ENCODE measurements around the gene AP1B1. TPM values are rescaled to one million over a fixed set of nuclear protein-coding genes. Genes with fewer than 3 reads are reported as not detected.
"Not testable (repeated sequence)": the region's sequence is repeated elsewhere in the genome, so short reads cannot be mapped to it uniquely, and the experiment has no call there.

Gene AP1B1
- total and polyA plus RNA-seq, 2 experiments from 2014 or later: 67.4 to 68.2 TPM

DNA sequence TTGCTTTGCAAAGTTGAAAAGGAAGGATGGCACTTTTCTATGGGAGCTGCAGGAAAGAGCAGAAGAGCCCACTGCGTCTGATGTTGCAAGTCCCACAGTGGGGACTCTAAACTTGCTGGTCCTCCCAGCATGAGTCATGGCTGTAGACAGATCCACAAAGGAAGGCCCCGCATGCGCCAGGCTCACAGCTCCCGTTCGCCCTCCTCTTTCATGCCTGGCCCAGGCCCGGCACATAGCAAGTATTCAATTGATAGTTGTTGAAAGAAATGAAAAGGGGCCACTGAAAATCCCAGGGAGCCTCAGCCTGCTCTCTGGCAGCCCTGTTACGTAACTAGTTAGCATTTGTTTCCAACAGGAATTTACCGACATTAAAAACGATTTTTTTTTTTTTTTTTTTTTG is 18.9 kb downstream of the AP1B1 start:
- no peaks in the 10 kb centered on the region for H3K36me3 ChIP-seq
- TF ChIP-seq, protein P1, sequence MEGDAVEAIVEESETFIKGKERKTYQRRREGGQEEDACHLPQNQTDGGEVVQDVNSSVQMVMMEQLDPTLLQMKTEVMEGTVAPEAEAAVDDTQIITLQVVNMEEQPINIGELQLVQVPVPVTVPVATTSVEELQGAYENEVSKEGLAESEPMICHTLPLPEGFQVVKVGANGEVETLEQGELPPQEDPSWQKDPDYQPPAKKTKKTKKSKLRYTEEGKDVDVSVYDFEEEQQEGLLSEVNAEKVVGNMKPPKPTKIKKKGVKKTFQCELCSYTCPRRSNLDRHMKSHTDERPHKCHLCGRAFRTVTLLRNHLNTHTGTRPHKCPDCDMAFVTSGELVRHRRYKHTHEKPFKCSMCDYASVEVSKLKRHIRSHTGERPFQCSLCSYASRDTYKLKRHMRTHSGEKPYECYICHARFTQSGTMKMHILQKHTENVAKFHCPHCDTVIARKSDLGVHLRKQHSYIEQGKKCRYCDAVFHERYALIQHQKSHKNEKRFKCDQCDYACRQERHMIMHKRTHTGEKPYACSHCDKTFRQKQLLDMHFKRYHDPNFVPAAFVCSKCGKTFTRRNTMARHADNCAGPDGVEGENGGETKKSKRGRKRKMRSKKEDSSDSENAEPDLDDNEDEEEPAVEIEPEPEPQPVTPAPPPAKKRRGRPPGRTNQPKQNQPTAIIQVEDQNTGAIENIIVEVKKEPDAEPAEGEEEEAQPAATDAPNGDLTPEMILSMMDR (IDR thresholded peaks at IDR 0.05; ENCODE audit: low read depth, low read length): no peak
- H3K9me3 ChIP-seq (ENCODE audit: low read depth): no peaks in the 10 kb centered on the region
- peak in 1 of 2 donors; percentile 81 for DNase-seq (ENCODE audit: low read depth in 1 of 2, low spot score in 1 of 2)
- H3K4me1 ChIP-seq (ENCODE audit: low read depth): no peaks in the 10 kb centered on the region
- H3K27me3 ChIP-seq: no peaks in the 10 kb centered on the region
- no peak overlapping the region for H3K4me3 ChIP-seq
- no peak overlapping the region for H3K27ac ChIP-seq

DNA sequence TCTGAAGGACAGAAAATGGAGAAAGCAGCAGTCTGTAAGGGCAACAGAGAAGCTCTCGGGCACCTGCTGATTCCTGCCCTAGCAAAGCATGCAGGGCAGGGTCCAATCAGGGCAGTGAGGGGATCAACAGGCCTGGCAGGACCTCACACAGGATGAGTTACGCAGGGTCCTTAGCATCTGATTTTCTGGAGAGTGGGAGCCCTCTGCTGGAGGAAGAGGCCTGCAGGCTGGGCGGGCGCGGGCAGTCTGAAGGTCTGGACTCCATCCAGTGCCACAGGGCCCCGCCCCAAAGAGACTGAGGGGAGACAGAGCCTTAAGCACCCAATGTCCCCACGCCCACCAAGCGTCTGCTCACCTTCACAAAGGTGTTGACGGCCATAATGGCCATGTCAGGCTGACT is 28.9 kb downstream of the AP1B1 start:
- Histone ChIP-seq H3K36me3 (peaks cover 5% of the 10 kb centered on the region), H3K27me3 (no peaks in the 10 kb centered on the region), H3K9me3 (ENCODE audit: low read depth) (no peaks in the 10 kb centered on the region), H3K27ac (no peak overlapping the region), H3K4me3 (no peak overlapping the region), H3K4me1 (ENCODE audit: low read depth) (peaks cover 9% of the 10 kb centered on the region)
- peak; percentile 75 to 89 for DNase-seq (ENCODE audit: low read depth in 1 of 2, low spot score in 1 of 2)
- TF ChIP-seq, protein P1 (IDR thresholded peaks at IDR 0.05; ENCODE audit: low read depth, low read length): peak; percentile 81

DNA sequence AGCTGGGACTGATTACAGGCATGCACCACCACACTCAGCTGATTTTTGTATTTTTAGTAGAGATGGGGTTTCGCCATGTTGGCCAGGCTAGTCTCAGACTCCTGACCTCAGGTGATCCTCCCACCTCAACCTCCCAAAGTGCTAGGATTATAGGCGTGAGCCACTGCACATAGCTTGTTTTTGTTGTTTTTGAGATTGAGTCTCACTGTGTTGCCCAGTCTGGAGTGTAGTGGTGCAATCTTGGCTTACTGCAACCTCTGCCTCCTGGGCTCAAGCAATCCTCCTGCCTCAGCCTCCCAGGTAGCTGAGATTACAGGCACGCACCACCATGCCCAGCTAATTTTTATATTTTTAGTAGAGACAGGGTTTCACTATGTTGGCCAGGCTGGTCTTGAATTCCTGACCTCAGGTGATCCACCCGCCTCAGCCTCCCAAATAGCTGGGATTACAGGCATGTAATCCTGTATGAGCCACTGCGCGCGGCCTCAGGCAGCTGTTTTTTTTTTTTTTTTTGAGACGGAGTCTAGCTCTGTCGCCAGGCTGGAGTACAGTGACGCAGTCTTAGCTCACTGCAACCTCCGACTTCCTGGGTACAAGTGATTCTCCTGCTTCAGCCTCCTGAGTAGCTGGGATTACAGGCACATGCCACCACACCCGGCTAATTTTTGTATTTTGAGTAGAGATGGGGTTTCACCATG is 31.0 kb downstream of the AP1B1 start:
- not testable (repeated sequence) for H3K27ac ChIP-seq; H3K9me3 ChIP-seq (ENCODE audit: low read depth)

DNA sequence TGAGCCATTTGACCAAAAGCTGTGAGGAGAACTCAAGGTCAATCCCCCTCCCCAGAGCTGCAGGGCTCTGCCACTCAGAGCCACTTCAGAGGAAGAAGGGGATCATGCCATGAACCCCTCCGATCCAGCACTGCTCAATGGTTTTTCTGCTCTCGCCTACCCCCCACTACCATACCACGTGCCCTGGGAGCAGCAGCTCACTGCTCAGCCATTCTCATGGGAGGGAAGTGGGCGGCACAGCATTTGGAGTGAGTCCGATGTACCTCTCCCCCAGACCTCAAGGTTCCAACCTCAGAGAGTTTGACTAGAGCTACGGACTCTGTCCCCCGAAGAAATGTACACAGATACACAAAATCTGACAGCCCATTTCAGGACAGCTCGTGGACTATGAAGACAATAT is 34.5 kb downstream of the AP1B1 start:
- Histone ChIP-seq H3K27me3 (no peaks in the 10 kb centered on the region), H3K36me3 (peaks cover 40% of the 10 kb centered on the region), H3K4me3 (no peak overlapping the region), H3K27ac (no peak overlapping the region), H3K9me3 (ENCODE audit: low read depth) (no peaks in the 10 kb centered on the region), H3K4me1 (ENCODE audit: low read depth) (no peaks in the 10 kb centered on the region)
- TF ChIP-seq, protein P1 (IDR thresholded peaks at IDR 0.05; ENCODE audit: low read depth, low read length): no peak
- DNase-seq (ENCODE audit: low read depth in 1 of 2, low spot score in 1 of 2): no peak

More for the DNA sequence above, 31.0 kb downstream of the AP1B1 start:
- H3K4me3 ChIP-seq; H3K27me3 ChIP-seq; H3K4me1 ChIP-seq (ENCODE audit: low read depth); DNase-seq (ENCODE audit: low read depth in 1 of 2, low spot score in 1 of 2): not testable (repeated sequence)
- peaks cover 13% of the 10 kb centered on the region for H3K36me3 ChIP-seq

DNA sequence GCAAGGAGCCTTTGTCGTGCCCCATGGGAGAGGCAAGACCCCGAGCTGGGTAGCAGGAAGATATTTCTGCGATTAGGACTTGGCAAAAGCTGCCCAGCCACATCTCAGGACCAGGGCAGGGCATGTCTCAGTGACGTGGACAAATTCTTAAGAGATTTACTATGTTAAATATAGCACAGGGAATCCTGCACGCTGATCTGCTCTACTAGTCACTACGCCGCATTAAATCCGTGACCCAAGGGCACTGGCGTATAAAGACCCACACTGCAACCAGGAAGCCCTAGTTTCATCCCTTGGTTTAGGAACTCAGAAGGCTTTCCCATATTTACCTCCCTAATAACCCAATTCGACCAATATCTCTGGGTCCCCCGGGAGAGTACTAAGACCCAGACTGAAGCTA is 35.1 kb downstream of the AP1B1 start:
- Histone ChIP-seq H3K9me3 (ENCODE audit: low read depth) (no peaks in the 10 kb centered on the region), H3K4me1 (ENCODE audit: low read depth) (no peaks in the 10 kb centered on the region), H3K36me3 (peaks cover 46% of the 10 kb centered on the region), H3K27ac (no peak overlapping the region), H3K4me3 (no peak overlapping the region), H3K27me3 (no peaks in the 10 kb centered on the region)
- TF ChIP-seq, protein P1 (IDR thresholded peaks at IDR 0.05; ENCODE audit: low read depth, low read length): no peak
- no peak for DNase-seq (ENCODE audit: low read depth in 1 of 2, low spot score in 1 of 2)

DNA sequence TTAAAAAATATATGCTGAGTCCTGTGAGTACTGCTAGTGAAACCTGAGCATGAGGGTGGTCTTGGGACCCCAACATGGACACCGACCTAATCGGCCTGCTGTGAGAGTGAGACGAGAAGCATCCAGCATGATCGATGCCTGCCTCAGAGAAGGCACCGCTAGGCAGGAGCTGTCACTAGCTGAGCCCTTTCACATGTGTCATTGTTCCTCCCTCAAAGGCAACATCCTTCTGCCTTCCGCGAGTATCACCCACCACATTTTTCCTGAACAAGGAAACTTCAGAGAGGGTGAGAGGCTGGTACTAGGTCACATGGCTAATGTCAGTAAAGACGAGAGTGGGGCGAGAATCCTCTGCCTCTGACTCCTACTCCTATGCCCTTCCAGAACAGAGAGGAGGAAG is 35.6 kb downstream of the AP1B1 start:
- TF ChIP-seq, protein P1 (IDR thresholded peaks at IDR 0.05; ENCODE audit: low read depth, low read length): no peak
- no peak overlapping the region for H3K4me3 ChIP-seq
- no peaks in the 10 kb centered on the region for H3K4me1 ChIP-seq (ENCODE audit: low read depth)

More for the DNA sequence above, 35.6 kb downstream of the AP1B1 start:
- Histone ChIP-seq H3K36me3 (peaks cover 51% of the 10 kb centered on the region), H3K9me3 (ENCODE audit: low read depth) (no peaks in the 10 kb centered on the region), H3K27me3 (no peaks in the 10 kb centered on the region), H3K27ac (no peak overlapping the region)
- no peak for DNase-seq (ENCODE audit: low read depth in 1 of 2, low spot score in 1 of 2)
